ENCODE data around the gene AGXT2. TPM values are rescaled to one million over a fixed set of nuclear protein-coding genes. Genes with fewer than 3 reads are reported as not detected.

The AGXT2 gene
- total RNA-seq, 1 donor from 2014 or later = not detected

DNA sequence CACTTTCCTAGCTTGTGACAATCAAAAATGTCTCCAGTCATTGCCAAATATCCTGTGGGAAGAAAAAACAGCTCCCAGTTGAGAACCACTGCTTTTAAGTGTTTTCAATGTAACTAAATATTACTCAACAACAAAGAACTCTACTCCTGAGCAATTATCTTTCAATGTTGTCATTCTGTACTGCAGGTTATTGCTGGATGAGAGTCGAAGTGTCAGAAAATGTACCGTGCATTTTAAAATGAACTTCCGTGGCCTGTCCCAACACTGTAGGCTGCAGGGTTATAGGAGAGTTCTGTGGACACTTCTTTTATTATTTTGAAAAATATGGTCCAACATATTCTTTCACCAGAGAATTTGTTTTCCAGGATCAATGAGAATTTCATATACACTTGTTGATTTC is 34.8 kb upstream of the AGXT2 start:
- H3K27ac Mint-ChIP-seq (ENCODE audit: unreplicated experiment) = no peak overlapping the region
- no peaks in the 10 kb centered on the region for H3K36me3 Mint-ChIP-seq (ENCODE audit: unreplicated experiment)
- no peak for DNase-seq
- no peaks in the 10 kb centered on the region for H3K4me1 Mint-ChIP-seq (ENCODE audit: low read depth, unreplicated experiment)
- no peaks in the 10 kb centered on the region for H3K27me3 Mint-ChIP-seq (ENCODE audit: unreplicated experiment)
- H3K9me3 Mint-ChIP-seq (ENCODE audit: unreplicated experiment) = peaks cover 3% of the 10 kb centered on the region
- TF ChIP-seq, protein P1, sequence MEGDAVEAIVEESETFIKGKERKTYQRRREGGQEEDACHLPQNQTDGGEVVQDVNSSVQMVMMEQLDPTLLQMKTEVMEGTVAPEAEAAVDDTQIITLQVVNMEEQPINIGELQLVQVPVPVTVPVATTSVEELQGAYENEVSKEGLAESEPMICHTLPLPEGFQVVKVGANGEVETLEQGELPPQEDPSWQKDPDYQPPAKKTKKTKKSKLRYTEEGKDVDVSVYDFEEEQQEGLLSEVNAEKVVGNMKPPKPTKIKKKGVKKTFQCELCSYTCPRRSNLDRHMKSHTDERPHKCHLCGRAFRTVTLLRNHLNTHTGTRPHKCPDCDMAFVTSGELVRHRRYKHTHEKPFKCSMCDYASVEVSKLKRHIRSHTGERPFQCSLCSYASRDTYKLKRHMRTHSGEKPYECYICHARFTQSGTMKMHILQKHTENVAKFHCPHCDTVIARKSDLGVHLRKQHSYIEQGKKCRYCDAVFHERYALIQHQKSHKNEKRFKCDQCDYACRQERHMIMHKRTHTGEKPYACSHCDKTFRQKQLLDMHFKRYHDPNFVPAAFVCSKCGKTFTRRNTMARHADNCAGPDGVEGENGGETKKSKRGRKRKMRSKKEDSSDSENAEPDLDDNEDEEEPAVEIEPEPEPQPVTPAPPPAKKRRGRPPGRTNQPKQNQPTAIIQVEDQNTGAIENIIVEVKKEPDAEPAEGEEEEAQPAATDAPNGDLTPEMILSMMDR (IDR thresholded peaks at IDR 0.05; ENCODE audit: partially characterized antibody, unreplicated experiment) = no peak
- H3K4me3 Mint-ChIP-seq (ENCODE audit: unreplicated experiment) = no peak overlapping the region

DNA sequence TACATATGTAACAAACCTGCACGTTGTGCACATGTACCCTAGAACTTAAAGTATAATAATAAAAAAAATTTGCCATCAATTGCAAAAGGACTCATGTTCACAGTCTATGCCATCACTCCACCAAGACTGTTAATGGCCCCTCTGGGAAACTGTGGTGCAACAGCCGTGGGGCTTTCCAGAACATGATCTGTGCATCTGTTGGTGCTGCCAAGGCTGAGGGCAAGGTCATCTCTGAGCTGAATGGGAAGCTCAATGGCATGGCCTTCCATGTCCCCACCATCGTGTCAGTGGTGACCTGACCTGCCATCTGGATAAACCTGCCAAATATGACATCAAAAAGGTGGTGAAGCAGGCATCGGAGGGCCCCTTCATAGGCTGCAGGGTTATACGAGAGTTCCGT is 33.4 kb upstream of the AGXT2 start:
- H3K4me3 Mint-ChIP-seq (ENCODE audit: unreplicated experiment) = no peak overlapping the region
- no peak for DNase-seq
- H3K9me3 Mint-ChIP-seq (ENCODE audit: unreplicated experiment) = no peaks in the 10 kb centered on the region
- no peaks in the 10 kb centered on the region for H3K36me3 Mint-ChIP-seq (ENCODE audit: unreplicated experiment)
- no peak overlapping the region for H3K27ac Mint-ChIP-seq (ENCODE audit: unreplicated experiment)
- TF ChIP-seq, protein P1 (IDR thresholded peaks at IDR 0.05; ENCODE audit: partially characterized antibody, unreplicated experiment) = no peak
- no peaks in the 10 kb centered on the region for H3K4me1 Mint-ChIP-seq (ENCODE audit: low read depth, unreplicated experiment)
- no peaks in the 10 kb centered on the region for H3K27me3 Mint-ChIP-seq (ENCODE audit: unreplicated experiment)

DNA sequence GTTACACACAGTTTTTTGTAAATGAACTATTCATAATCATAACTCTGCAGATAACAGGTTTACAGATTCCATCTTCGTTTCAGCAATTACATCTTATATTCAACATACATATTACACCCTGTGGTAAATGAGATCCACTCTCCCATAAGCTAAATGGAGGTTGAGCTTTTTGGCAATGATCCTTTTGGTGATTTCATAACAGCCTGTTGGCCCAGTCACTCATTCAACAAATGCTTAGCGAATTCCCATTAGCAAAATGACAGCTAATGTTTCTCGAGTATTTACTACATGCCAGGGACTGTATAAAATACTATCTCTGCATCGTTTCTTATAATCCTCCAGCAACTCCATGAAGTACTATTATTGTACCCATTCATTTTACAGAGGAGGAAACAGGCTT is 25.4 kb upstream of the AGXT2 start:
- Mint-ChIP-seq H3K4me3 (ENCODE audit: unreplicated experiment) (no peak overlapping the region), H3K27me3 (ENCODE audit: unreplicated experiment) (no peaks in the 10 kb centered on the region), H3K36me3 (ENCODE audit: unreplicated experiment) (no peaks in the 10 kb centered on the region), H3K27ac (ENCODE audit: unreplicated experiment) (no peak overlapping the region), H3K9me3 (ENCODE audit: unreplicated experiment) (no peaks in the 10 kb centered on the region), H3K4me1 (ENCODE audit: low read depth, unreplicated experiment) (no peaks in the 10 kb centered on the region)
- no peak for DNase-seq
- TF ChIP-seq, protein P1 (IDR thresholded peaks at IDR 0.05; ENCODE audit: partially characterized antibody, unreplicated experiment) = no peak

DNA sequence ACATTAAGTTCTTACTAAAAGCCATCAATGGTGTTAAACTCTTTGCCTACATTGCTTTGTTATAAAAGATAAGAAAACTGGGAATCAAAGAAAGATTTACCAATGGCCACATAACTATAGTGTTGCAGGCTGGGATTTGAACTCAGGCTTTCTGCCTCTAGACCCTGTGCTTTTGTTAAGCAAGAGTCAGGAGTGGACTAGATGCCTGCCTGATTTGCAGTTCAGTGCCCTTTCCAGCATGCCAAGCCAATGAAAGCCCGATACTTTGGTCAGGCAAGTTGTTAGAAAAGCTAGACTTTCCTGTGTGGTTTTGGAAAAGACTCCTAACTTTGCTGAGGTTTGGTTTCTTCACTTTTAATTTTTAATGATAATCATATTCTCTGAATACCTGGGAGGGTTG is 21.4 kb upstream of the AGXT2 start:
- DNase-seq = no peak
- Mint-ChIP-seq H3K27ac (ENCODE audit: unreplicated experiment) (no peak overlapping the region), H3K9me3 (ENCODE audit: unreplicated experiment) (no peaks in the 10 kb centered on the region), H3K36me3 (ENCODE audit: unreplicated experiment) (no peaks in the 10 kb centered on the region), H3K27me3 (ENCODE audit: unreplicated experiment) (no peaks in the 10 kb centered on the region), H3K4me1 (ENCODE audit: low read depth, unreplicated experiment) (peaks cover 5% of the 10 kb centered on the region), H3K4me3 (ENCODE audit: unreplicated experiment) (no peak overlapping the region)
- TF ChIP-seq, protein P1 (IDR thresholded peaks at IDR 0.05; ENCODE audit: partially characterized antibody, unreplicated experiment) = no peak

DNA sequence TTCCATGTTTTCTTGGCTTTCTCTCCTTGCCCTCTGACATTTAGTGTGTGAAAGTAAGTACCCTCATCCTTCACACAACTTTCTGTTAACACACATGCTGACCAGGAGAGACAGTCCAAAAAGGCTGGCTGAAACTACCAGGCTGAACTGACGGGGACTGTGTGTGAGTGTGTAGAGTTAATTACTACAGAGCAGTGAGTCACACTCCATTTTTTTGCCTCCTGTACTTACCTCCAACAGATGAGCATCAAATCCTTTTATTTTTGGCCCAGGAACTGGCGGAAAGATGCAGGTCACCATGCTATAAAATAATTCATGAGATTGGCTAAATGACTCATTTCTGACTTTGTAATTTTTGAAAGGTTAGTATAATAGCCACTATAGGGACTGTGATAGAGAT is 20.2 kb upstream of the AGXT2 start:
- Mint-ChIP-seq H3K4me1 (ENCODE audit: low read depth, unreplicated experiment) (peaks cover 5% of the 10 kb centered on the region), H3K27ac (ENCODE audit: unreplicated experiment) (peak overlapping the region; percentile 60), H3K4me3 (ENCODE audit: unreplicated experiment) (no peak overlapping the region), H3K9me3 (ENCODE audit: unreplicated experiment) (no peaks in the 10 kb centered on the region), H3K36me3 (ENCODE audit: unreplicated experiment) (no peaks in the 10 kb centered on the region), H3K27me3 (ENCODE audit: unreplicated experiment) (no peaks in the 10 kb centered on the region)
- no peak for DNase-seq
- TF ChIP-seq, protein P1 (IDR thresholded peaks at IDR 0.05; ENCODE audit: partially characterized antibody, unreplicated experiment) = no peak
